WERI-Rb-1 (cell line): ENCODE results near the gene UBE2J1.

ENCODE experiments used
- DNase-seq: peaks from one replicate; pipeline ENCODE4 v3.0.0-alpha.2; 2020
- H3K27ac ChIP-seq: fragments of 250-450 bp; sonication (Bioruptor Pico); 2 replicates; pipeline ENCODE4 v1.5.1; 2020; ENCODE audit warnings: mild to moderate bottlenecking, moderate library complexity
- H3K27me3 ChIP-seq: fragments of 250-450 bp; sonication (Bioruptor Pico); 2 replicates; pipeline ENCODE4 v1.5.1; 2021; ENCODE audit warnings: mild to moderate bottlenecking, low read depth, moderate library complexity; ENCODE audit not compliant: insufficient read depth, severe bottlenecking
- H3K36me3 ChIP-seq: fragments of 250-450 bp; sonication (Bioruptor Pico); 2 replicates; pipeline ENCODE4 v1.5.1; 2020; ENCODE audit warnings: mild to moderate bottlenecking, moderate library complexity
- H3K4me3 ChIP-seq: 2 replicates; pipeline ENCODE4 v1.5.1; 2011; ENCODE audit warnings: low read depth, mild to moderate bottlenecking, control low read depth, low read length
- H3K9me3 ChIP-seq: fragments of 250-450 bp; sonication (Bioruptor Pico); 2 replicates; pipeline ENCODE4 v1.5.1; 2021; ENCODE audit warnings: mild to moderate bottlenecking, moderate library complexity; ENCODE audit not compliant: severe bottlenecking
- CTCF ChIP-seq: IDR thresholded peaks from 2 replicates; pipeline ENCODE4 v1.5.1; 2011; ENCODE audit warnings: low read depth, mild to moderate bottlenecking, control low read depth, inconsistent platforms, low read length

UBE2J1 gene

GRCh38 chr6:89385156-89385667, 32.7 kb upstream of the UBE2J1 start:
- Histone ChIP-seq H3K9me3 (no peaks in the 10 kb centered on the region), H3K36me3 (peaks cover 10% of the 10 kb centered on the region), H3K4me3 (no peak overlapping the region), H3K27me3 (no peaks in the 10 kb centered on the region), H3K27ac (peak overlapping the region; percentile 70)
- peak; percentile 72 for DNase-seq
- no peak for TF ChIP-seq CTCF

- H3K9me3 ChIP-seq = no peaks in the 10 kb centered on the region
- no peak overlapping the region for H3K4me3 ChIP-seq
- no peak for DNase-seq
- no peak overlapping the region for H3K27ac ChIP-seq
- H3K27me3 ChIP-seq = no peaks in the 10 kb centered on the region
- peaks cover 6% of the 10 kb centered on the region for H3K36me3 ChIP-seq
- no peak for TF ChIP-seq CTCF
Observed at GRCh38 chr6:89381031-89381430, 28.5 kb upstream of the UBE2J1 start.

- no peak overlapping the region for H3K4me3 ChIP-seq
- TF ChIP-seq CTCF = no peak
- DNase-seq = no peak
- no peak overlapping the region for H3K27ac ChIP-seq
- H3K36me3 ChIP-seq = peaks cover 2% of the 10 kb centered on the region; the same call in 1 of the 2 replicates
- no peaks in the 10 kb centered on the region for H3K27me3 ChIP-seq
- H3K9me3 ChIP-seq = no peaks in the 10 kb centered on the region
Observed at GRCh38 chr6:89379281-89379680, 26.8 kb upstream of the UBE2J1 start.

GRCh38 chr6:89378628-89379027, 26.1 kb upstream of the UBE2J1 start:
- no peak for TF ChIP-seq CTCF
- DNase-seq = no peak
- no peak overlapping the region for H3K4me3 ChIP-seq

GRCh38 chr6:89375427-89376267, 23.1 kb upstream of the UBE2J1 start:
- H3K36me3 ChIP-seq = peaks cover 8% of the 10 kb centered on the region
- no peaks in the 10 kb centered on the region for H3K9me3 ChIP-seq
- DNase-seq = peak; percentile 91
- no peaks in the 10 kb centered on the region for H3K27me3 ChIP-seq
- peak overlapping the region; percentile 49 for H3K27ac ChIP-seq
- H3K4me3 ChIP-seq = no peak overlapping the region
- TF ChIP-seq CTCF = peak; percentile 87

More at GRCh38 chr6:89378628-89379027, 26.1 kb upstream of the UBE2J1 start:
- Histone ChIP-seq H3K9me3 (no peaks in the 10 kb centered on the region), H3K27ac (no peak overlapping the region), H3K27me3 (no peaks in the 10 kb centered on the region), H3K36me3 (peaks cover 2% of the 10 kb centered on the region; the same call in 1 of the 2 replicates)
